Measurements from ENCODE around the gene ENTPD8. TPM values are rescaled to one million over a fixed set of nuclear protein-coding genes. Genes with fewer than 3 reads are reported as not detected.
A peak's percentile ranks its signal among the peaks of the same experiment; 100 is the strongest.

ENTPD8 gene
- total RNA-seq, 4 donors from 2014 or later: 0.21 TPM; not detected in 3

- no peak for TF ChIP-seq CTCF (IDR thresholded peaks at IDR 0.05)
- no peak for TF ChIP-seq POLR2A (IDR thresholded peaks at IDR 0.05)
- DNase-seq: no peak
- H3K4me3 ChIP-seq: no peak overlapping the region
- intact Hi-C loops (cut with DNase I; ENCODE audit: low total_unique reads): no loop called here
- H3K27me3 ChIP-seq: no peaks in the 10 kb centered on the region
- no peaks in the 10 kb centered on the region for H3K36me3 ChIP-seq
- H3K4me1 ChIP-seq: peaks cover 0 to 5% of the 10 kb centered on the region in 2 donors
- H3K9me3 ChIP-seq: no peaks in the 10 kb centered on the region
- H3K27ac ChIP-seq: no peak overlapping the region
Observed at GRCh38 chr9:137432687-137433348, 8.3 kb downstream of the ENTPD8 start.

- H3K4me1 ChIP-seq: peaks cover 0 to 5% of the 10 kb centered on the region in 2 donors
- no peaks in the 10 kb centered on the region for H3K27me3 ChIP-seq
- H3K9me3 ChIP-seq: no peaks in the 10 kb centered on the region
- no peaks in the 10 kb centered on the region for H3K36me3 ChIP-seq
- intact Hi-C loops (cut with DNase I; ENCODE audit: low total_unique reads): no loop called here
- no peak for DNase-seq
- no peak overlapping the region for H3K27ac ChIP-seq
- TF ChIP-seq CTCF (IDR thresholded peaks at IDR 0.05): no peak
- no peak for TF ChIP-seq POLR2A (IDR thresholded peaks at IDR 0.05)
- no peak overlapping the region for H3K4me3 ChIP-seq
Observed at GRCh38 chr9:137431416-137431931, 9.7 kb downstream of the ENTPD8 start.

GRCh38 chr9:137430723-137431415 lies 10.3 kb downstream of the ENTPD8 start:
- Histone ChIP-seq H3K4me1 (peaks cover 0 to 4% of the 10 kb centered on the region in 2 donors), H3K4me3 (no peak overlapping the region), H3K27ac (no peak overlapping the region), H3K9me3 (no peaks in the 10 kb centered on the region), H3K36me3 (no peaks in the 10 kb centered on the region), H3K27me3 (no peaks in the 10 kb centered on the region)
- DNase-seq: no peak
- no peak for TF ChIP-seq POLR2A (IDR thresholded peaks at IDR 0.05)
- TF ChIP-seq CTCF (IDR thresholded peaks at IDR 0.05): no peak
- intact Hi-C loops (cut with DNase I; ENCODE audit: low total_unique reads): no loop called here

GRCh38 chr9:137429974-137430722 lies 11.0 kb downstream of the ENTPD8 start:
- no peaks in the 10 kb centered on the region for H3K36me3 ChIP-seq
- H3K27ac ChIP-seq: no peak overlapping the region
- no peak overlapping the region for H3K4me3 ChIP-seq
- peak in 1 of 2 donors; percentile 34 for TF ChIP-seq POLR2A (IDR thresholded peaks at IDR 0.05)
- TF ChIP-seq CTCF (IDR thresholded peaks at IDR 0.05): no peak
- DNase-seq: no peak
- intact Hi-C loops (cut with DNase I; ENCODE audit: low total_unique reads): no loop called here
- H3K9me3 ChIP-seq: no peaks in the 10 kb centered on the region
- H3K27me3 ChIP-seq: no peaks in the 10 kb centered on the region
- H3K4me1 ChIP-seq: no peaks in the 10 kb centered on the region

GRCh38 chr9:137429546-137429890 lies 11.6 kb downstream of the ENTPD8 start:
- DNase-seq: no peak
- Histone ChIP-seq H3K27ac (no peak overlapping the region), H3K4me1 (no peaks in the 10 kb centered on the region), H3K27me3 (no peaks in the 10 kb centered on the region), H3K36me3 (no peaks in the 10 kb centered on the region), H3K9me3 (no peaks in the 10 kb centered on the region), H3K4me3 (no peak overlapping the region)
- intact Hi-C loops (cut with DNase I; ENCODE audit: low total_unique reads): no loop called here
- TF ChIP-seq POLR2A (IDR thresholded peaks at IDR 0.05): no peak
- no peak for TF ChIP-seq CTCF (IDR thresholded peaks at IDR 0.05)

Measured in uterus (tissue), 4 donors.